ENCODE data around the gene EPS8. TPM values are rescaled to one million over a fixed set of nuclear protein-coding genes. Genes with fewer than 3 reads are reported as not detected.

EPS8 gene
- polyA plus RNA-seq, 3 donors = 10.1 to 71.5 (median 56.7) TPM

DNA sequence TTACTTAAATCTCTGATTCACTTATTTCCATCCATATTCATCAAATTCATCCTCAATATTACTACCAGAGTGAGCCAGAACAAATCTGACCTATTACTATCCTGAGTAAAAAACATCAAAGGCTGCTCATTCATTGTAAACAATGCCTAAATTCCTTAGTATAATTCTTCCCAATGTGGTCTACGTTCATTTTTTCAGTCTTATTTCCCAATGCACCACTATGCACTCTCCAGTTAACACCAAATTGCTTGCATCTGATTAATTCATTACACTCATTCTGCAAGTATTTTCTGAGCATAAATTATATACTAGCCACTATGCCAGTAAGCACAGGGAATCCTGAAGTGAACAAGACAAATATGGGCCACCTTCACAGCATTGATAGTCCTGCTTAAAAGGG lies 110.0 kb downstream of the EPS8 start:
- 71 to 92% (median 73%) methylated on average over 1 of the region's 1 CpG for WGBS, 3 donors
- H3K27ac ChIP-seq (ENCODE audit: low read depth, low read length) = no peak overlapping the region

DNA sequence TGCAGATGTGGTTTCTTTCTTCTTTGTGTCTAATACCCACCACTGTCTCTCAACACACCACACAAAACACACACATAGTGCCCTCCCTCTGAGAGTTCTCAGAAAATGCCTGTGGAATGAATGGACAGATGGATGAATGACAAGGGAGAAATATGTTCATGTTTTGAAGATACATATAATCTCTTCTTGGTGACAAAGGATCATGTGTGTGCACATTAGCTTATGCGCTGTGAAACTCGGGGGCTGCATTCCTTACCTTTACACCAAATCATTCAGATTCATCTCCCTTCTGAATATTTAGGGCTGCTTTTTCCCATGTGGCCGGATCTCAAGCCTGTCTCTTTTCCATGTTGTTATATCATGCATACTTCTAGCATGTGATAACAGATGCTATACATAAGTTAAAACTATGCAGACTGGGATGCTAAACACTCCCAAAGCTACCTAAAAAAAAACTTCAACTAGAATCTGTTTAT lies 111.4 kb downstream of the EPS8 start:
- WGBS, 3 donors = 87 to 92% (median 90%) methylated on average over 3 of the region's 3 CpGs
- H3K27ac ChIP-seq (ENCODE audit: low read depth, low read length) = no peak overlapping the region

GRCh38 chr12:15677228-15677627 lies 112.0 kb downstream of the EPS8 start:
- WGBS, 3 donors = 79 to 87% (median 85%) methylated on average over 3 of the region's 3 CpGs

GRCh38 chr12:15672671-15673270 lies 116.4 kb downstream of the EPS8 start:
- 93 to 94% (median 93%) methylated on average over 5 of the region's 5 CpGs for WGBS, 3 donors
- no peak overlapping the region for H3K27ac ChIP-seq (ENCODE audit: low read depth, low read length)

More at GRCh38 chr12:15677228-15677627, 112.0 kb downstream of the EPS8 start:
- no peak overlapping the region for H3K27ac ChIP-seq (ENCODE audit: low read depth, low read length)

- no peak overlapping the region for H3K27ac ChIP-seq (ENCODE audit: low read depth, low read length)
- WGBS, 3 donors = 89 to 92% (median 89%) methylated on average over 3 of the region's 3 CpGs
Observed at GRCh38 chr12:15670756-15671155, 118.4 kb downstream of the EPS8 start.

GRCh38 chr12:15669256-15669948 lies 119.8 kb downstream of the EPS8 start:
- no peak overlapping the region for H3K27ac ChIP-seq (ENCODE audit: low read depth, low read length)
- WGBS, 3 donors = 93 to 94% (median 93%) methylated on average over 3 of the region's 3 CpGs

GRCh38 chr12:15664491-15664890 lies 124.7 kb downstream of the EPS8 start:
- WGBS, 3 donors = 86 to 93% (median 88%) methylated on average over 5 of the region's 5 CpGs
- H3K27ac ChIP-seq (ENCODE audit: low read depth, low read length) = no peak overlapping the region

DNA sequence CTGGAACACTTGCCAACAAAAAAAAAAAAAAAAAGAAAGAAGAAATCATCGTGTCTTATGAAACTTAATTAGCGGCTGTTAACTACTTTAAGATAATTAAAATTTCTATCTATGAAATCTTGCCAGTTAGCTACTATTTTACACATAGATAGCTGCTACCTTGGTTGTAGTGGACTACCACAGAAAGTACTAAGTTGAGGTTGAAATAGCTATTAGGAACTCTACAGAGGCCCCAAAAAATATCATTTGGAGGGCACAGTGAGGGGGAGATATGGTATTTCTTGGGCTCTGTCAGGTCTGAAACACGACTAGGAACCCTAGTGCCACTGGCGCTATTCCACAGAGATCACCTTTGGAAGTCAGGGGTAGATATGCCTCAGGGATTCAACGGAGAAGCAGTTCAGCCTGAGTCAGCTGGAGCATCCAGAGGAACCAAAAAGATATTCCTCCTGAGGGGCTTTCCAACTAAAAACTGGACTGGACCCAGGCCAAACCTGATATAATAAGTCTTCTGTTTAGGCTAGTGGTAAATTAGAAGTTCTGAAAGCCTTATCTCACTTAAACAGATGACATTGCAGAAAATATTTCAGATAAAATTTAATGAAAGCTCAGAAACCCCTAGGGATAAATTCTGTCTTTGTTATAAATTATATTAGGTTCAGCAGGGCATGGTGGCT lies 126.1 kb downstream of the EPS8 start:
- 81 to 87% (median 82%) methylated on average over 5 of the region's 5 CpGs for WGBS, 3 donors
- no peak overlapping the region for H3K27ac ChIP-seq (ENCODE audit: low read depth, low read length)

DNA sequence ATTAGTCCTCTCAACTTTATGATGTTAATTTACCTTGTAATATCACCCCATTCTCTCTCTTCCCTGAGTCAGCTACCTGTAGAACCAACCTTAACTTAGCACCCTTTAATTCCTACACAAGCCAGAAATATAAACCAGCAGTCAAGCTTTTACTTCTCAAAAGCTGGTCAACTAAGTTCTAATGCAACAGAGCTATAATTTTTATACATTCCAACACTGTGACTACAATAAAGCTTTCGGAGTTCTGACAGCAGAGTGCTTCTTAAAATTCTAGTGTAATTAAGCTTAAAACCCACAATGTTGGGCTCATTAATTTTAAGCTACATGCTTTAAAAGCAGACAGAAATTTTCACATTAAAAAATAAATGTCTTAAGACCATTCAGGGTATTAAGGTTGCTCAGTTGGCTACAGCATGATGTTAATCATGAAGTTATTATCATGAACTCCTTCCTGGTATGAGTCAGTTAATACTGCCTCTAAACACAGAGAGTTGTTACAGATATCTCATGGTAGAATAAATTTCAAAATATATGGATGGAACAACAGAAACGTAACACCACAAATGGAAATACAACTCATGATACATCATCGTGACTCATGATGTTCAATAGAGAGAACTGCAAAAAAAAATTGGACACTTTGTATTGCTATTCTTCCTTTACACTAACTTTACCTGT lies 126.7 kb downstream of the EPS8 start:
- 90 to 97% (median 91%) methylated on average over 3 of the region's 3 CpGs for WGBS, 3 donors
- no peak overlapping the region for H3K27ac ChIP-seq (ENCODE audit: low read depth, low read length)

- WGBS, 3 donors = 70 to 82% (median 79%) methylated on average over 2 of the region's 2 CpGs
- H3K27ac ChIP-seq (ENCODE audit: low read depth, low read length) = no peak overlapping the region
Observed at GRCh38 chr12:15651371-15651770, 137.8 kb downstream of the EPS8 start.

DNA sequence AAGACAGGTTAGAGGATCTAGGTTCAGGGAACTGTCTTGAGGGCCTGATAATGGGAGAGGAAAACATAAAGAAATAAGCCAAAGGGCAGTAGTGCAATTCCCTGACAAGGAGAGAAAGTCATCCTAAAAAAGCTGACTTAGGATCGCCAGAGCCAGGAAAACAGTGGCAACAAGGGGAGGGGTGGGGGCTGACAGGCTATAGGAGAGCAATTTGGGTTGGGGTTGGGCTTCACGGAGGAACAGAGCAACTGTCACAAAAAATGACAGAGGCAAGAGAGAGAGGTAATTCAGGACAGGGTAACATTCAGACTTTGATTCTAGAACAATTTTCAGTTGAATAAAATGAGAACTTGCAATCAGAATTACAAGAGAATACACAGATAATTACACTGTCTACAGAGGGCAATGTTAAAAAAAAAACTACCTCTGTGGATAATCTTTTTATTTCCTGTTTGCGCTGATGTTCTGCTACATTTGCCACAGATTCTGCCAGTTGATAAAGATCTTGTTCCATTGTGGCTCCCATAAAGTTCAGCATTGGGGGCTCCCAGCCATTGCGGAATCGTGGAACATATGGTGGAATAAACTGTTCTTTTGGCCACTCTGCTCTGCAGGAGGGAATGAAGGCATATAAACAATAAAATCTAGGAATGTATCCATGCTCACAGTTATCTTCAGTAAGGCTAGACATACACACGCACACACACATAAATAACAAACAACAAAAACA lies 138.6 kb downstream of the EPS8 start:
- H3K27ac ChIP-seq (ENCODE audit: low read depth, low read length) = no peak overlapping the region
- 78 to 90% (median 79%) methylated on average over 6 of the region's 6 CpGs for WGBS, 3 donors

DNA sequence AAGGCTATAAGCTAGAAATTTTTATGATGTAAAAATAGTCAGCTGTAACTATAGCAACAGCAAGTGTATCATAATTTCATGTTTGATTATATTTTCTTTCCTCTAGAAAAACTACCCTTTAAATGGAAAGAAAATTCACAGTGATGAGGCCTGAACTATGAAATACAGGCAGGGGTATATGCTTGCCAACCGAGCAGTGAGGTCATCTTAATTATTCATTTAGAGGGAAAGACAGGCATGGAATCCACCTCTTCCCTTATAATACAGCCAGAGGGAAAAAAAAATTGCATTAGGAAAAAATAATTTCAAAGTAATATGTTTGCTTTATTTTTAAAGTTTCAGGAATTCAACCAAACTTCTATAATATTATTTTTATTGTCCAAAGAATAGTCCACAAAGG lies 139.8 kb downstream of the EPS8 start:
- H3K27ac ChIP-seq (ENCODE audit: low read depth, low read length) = no peak overlapping the region
- WGBS, 3 donors = 53 to 68% (median 63%) methylated on average over 1 of the region's 1 CpG

- no peak overlapping the region for H3K27ac ChIP-seq (ENCODE audit: low read depth, low read length)
- WGBS, 3 donors = 64 to 86% (median 75%) methylated on average over 1 of the region's 1 CpG
Observed at GRCh38 chr12:15648558-15648957, 140.6 kb downstream of the EPS8 start.

DNA sequence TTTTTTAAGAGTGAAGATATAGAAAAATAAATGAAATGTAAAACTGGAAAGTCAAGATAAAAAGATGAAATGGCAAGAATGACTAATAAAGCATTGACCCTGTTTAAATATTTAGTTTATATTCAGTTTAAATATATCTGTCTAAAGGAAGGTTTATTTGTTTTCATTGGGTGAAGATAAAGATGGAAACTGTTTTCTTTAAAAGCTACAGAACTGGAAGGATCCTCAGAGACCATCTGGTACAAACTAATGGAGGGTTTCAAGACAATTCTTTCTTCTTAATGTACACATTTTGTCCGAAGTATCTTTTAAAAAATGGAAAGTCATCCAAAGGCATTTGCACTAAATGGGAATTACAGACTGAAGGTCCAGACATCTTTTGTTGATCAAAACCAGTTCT lies 142.6 kb downstream of the EPS8 start:
- no peak overlapping the region for H3K27ac ChIP-seq (ENCODE audit: low read depth, low read length)
- 0% methylated on average over 1 of the region's 1 CpG for WGBS, 3 donors

DNA sequence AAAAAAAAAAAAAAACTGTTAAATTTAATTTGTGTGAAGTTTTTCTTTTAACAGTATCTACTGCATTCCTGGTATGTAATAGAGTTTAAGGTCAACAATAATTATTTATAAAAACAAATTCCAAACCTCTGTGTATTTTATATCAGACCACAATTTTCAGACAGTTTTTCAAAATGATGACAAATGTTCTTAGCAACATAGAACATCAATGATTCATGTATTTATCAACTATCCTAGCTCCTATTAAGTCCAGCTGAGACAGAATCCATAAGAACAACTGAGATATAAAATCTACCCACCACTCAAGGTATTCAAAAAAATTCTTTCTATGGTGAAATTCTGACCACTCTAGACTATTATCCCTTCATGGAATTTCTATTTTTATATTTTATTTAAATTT lies 144.5 kb downstream of the EPS8 start:
- no peak overlapping the region for H3K27ac ChIP-seq (ENCODE audit: low read depth, low read length)

GRCh38 chr12:15638231-15638630 lies 151.0 kb downstream of the EPS8 start:
- H3K27ac ChIP-seq (ENCODE audit: low read depth, low read length) = no peak overlapping the region
- 81 to 86% (median 84%) methylated on average over 3 of the region's 3 CpGs for WGBS, 3 donors

- WGBS, 3 donors = 67 to 79% (median 77%) methylated on average over 1 of the region's 1 CpG
- no peak overlapping the region for H3K27ac ChIP-seq (ENCODE audit: low read depth, low read length)
Observed at GRCh38 chr12:15636060-15636890, 152.9 kb downstream of the EPS8 start.
